ENCODE data around the gene ARHGAP10.

The ARHGAP10 gene

DNA sequence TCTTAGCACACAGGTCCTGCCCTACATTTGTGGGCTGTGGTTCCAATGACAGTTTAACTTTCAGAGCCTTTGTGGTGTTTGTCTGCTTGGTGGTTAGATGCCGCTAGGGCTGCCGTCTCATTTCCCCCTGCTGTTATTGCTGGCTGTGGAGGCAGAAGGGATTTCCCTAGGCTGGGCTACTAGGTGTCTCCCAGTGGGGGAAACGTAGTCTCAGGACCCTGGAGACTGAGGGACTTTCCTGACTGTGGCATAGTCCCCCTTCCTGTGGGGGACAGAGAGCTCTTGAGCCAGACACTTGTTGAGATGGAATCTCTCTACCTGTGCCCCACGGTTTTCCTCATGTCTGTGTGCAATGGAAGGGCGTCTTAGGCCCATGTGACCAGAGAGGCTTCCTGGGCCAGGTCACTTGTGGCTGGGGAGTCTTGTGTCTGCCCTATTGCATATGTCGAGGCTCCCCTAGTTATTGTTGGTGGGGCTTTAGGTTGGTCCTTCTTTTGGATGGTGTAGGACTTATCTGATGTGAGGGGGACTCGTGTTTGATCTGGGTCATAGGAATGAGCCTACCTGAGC lies 68.2 kb downstream of the ARHGAP10 start:
- peak; percentile 80 to 82 for DNase-seq

DNA sequence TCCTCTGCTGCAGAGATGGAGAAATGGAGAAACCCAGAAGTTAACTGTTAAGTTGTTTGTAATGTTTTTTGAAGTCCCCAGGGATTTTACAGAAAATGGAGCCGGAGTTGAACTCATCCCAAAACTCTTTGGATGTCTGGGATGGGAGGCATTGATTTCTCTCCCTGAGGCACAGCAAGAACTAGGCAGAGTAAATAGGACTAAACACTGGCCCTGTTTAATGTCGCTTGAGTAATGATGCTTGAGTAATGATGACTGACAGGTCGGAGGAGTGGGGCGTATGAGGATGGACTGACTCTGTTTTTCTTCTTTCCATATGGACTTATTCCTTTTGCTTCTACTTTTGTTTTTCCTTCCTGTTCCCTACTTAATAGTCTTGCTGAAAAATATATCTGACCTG lies 69.9 kb downstream of the ARHGAP10 start:
- no peak for DNase-seq

- no peak for DNase-seq
These were observed 70.5 kb downstream of the ARHGAP10 start for GRCh38 chr4:147802346-147802745.

DNA sequence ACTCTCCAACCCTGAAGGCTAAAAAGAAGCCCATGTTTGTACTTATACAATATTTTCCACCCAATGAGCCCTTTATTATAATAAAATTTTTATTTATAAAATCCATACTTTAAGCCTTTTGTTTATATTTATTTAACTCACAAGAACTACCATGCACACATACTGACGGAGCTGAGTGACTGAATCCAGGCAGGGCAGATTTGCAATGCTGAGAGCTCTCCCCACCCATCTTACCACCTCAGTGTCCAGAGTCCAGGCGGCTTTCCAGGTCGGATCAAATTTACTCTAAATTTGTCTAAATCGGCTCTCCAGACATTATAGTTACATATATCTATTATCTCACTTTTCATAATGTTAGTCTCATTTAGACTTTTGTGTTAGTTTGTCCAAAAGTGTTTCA lies 74.1 kb downstream of the ARHGAP10 start:
- DNase-seq: no peak

- DNase-seq: no peak
These were observed 76.6 kb downstream of the ARHGAP10 start for GRCh38 chr4:147808447-147808846.

GRCh38 chr4:147809211-147809610 lies 77.3 kb downstream of the ARHGAP10 start:
- DNase-seq: peak; percentile 61 to 74

GRCh38 chr4:147811878-147812277 lies 80.0 kb downstream of the ARHGAP10 start:
- no peak for DNase-seq

DNA sequence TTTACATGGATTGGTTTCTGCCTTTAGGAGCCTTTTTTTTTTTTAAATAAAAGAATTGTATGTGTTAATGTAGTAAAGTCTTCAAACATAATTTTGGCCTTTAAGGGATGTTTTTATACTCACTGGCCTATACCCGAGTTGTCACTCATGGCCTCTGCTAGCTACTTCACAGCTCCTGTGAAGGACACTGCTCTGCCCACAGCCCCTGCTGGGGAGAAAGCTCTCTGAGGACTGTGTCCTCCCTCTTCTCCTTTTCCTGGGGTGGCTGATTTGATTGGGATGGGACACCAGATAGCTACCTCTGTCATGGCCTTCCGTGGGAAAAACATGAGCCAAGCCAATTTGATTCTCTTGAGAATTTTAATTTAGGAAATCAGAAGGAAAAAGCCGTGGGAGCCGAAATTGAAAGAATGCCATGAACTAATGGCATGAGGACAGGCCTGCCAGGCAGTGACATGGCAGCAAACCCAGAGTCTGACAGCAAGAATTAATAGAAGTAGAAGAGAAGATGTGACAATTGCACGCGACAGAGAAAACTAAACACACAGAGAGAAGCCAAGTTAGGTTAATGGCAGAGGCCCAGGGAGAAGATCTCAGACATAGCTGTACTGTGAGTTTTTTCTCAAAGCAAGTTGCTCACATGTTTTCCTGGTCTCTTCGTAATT lies 81.4 kb downstream of the ARHGAP10 start:
- no peak for DNase-seq

- DNase-seq: no peak
These were observed 82.1 kb downstream of the ARHGAP10 start for GRCh38 chr4:147813973-147814372.

DNA sequence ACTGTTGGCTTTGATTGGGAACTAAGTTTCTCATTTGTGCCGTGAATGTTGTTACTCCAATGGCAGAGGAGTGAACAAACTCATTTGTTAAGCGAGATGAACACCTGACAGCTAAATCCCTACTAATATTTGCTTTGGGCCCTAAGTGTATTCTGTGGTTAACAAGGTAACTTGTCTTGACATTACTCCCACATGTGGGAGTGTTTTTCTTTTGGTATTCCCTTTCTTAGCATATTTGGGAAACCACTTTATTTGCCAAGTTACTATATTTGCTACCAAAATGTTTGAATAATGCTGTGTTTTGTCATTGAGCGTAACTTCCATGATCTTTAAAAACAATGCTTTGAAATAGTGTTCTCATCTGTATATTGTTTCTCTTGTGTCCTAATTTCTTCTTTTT lies 82.5 kb downstream of the ARHGAP10 start:
- no peak for DNase-seq

DNA sequence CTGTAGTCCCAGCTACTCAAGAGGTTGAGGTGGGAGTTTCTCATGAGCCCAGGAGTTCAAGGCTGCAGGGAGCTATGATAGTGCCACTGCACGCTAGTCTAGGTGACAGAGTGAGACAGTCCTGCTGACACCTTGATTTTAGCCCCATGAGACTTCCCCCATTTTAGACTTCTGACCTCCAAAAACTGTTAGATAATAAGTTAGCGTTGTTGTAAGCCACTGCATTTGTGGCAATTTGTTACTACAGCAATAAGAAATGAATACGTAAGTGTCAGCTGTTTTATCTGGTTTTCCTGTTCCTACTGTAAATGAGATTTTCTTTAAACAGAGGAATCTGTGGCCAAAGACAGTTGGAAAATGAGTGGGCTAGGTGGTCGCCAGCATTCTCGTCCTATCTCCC lies 83.9 kb downstream of the ARHGAP10 start:
- DNase-seq: no peak

- no peak for DNase-seq
These were observed 84.7 kb downstream of the ARHGAP10 start for GRCh38 chr4:147816382-147817254.

DNA sequence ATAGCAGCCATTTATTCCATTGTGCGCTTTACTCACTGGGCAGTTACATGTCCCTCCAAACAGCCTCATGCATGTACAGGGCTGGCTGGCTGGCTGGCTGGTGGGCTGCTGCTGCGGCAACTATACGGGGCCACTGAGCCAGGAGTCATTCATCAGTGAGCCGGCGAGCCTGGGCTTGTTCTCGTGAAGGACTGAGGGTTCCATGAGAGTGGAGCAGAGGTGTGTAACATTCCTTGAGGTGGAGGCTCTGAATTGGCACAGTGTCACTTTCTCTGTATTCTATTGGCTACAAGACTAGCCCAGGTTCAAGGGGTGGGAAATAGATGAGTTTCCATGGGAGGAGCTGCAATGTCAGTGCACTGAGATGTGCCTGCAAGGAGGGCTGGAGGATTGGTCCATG lies 89.1 kb downstream of the ARHGAP10 start:
- no peak for DNase-seq

GRCh38 chr4:147821555-147821954 lies 89.7 kb downstream of the ARHGAP10 start:
- no peak for DNase-seq

- peak; percentile 34 to 56 for DNase-seq
These were observed 90.2 kb downstream of the ARHGAP10 start for GRCh38 chr4:147822128-147822527.

- DNase-seq: no peak
These were observed 91.2 kb downstream of the ARHGAP10 start for GRCh38 chr4:147823130-147823529.

DNA sequence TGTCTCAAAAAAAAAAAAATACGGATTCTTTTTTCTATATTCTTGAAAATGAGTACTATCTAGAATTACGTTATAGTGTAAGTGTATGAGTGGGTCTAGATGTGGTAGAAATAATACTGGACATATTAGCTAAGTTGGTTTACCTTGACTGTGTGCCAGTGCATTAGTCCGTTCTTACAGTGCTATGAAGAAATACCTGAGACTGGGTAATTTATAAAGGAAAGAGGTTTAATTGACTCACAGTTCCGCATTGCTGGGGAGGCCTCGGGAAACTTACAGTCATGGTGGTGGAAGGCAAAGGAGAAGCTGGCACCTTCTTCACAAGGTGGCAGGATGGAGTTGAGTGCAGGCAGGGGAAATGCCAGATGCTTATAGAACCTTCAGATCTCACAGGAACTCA lies 92.4 kb downstream of the ARHGAP10 start:
- no peak for DNase-seq

- DNase-seq: no peak
These were observed 93.0 kb downstream of the ARHGAP10 start for GRCh38 chr4:147824884-147825283.

DNA sequence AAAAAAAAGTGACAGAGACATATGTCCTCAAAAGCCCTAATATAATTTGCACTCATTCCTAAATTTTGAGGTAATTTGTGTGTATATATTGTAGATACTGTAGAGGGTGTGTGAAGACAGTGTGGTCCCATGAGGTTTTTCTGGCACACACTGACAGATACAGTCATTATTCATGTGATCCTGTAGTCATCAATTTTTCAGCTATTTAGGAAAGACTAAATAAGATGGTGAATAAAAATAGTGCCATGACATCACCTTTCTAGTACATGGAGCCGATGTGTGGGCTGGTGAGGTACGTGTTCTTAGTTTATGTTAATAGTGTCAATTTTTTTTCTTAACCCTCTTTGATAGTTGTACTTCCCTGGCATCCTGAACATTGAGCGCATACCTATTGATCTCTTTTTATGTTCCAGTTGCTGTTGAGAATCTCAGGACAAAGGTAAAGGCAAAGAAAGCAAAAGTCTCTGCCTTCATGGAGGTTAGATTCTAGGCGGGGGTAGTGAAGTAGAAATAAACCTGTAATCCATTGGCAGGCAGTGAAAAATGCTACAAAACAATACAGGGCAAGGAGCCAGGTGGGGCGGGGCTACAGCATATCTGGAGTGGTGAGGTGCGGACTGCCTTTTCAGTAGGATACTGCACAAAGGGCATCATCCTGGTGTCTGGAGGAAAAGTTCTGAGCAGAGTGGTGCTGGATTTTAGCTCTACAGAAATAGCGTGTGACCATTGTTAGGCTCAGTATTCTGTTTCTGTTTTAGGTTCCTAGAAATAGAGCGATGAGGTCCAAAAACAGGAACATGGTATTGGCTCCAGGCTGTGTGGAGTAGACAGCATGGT lies 93.8 kb downstream of the ARHGAP10 start:
- DNase-seq: peak in 1 of 2 experiments; percentile 37

GRCh38 chr4:147826288-147826646 lies 94.4 kb downstream of the ARHGAP10 start:
- DNase-seq: no peak

DNA sequence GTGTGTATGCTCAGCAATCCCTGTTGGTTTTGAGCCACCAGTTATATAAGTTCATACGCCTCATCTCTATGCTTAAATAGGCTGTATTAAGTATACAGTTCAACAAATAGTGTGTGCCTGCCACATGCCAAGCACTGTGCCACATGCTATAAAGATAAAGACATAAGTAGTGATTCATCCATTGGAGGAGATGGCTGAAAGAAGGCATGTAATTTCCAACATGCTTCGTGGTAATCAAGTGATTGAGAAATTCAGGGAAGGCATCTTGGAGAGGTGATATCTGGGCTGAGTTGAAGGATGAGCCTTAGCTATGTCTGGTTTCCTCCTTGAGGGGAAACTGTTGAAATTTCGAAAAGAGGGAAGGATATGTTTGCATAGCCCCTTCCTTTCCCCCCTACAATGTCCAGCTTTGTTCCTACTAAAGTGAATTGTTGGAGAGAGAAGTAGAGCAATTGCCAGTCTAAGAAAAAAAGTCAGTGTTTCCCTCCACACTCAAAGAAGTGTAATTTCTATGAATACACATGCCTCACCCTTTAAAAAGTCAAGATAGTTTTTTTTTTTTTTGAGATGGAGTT lies 96.5 kb downstream of the ARHGAP10 start:
- DNase-seq: peak; percentile 58 to 69

- no peak for DNase-seq
These were observed 97.7 kb downstream of the ARHGAP10 start for GRCh38 chr4:147829401-147830101.
